ENCODE results near the gene CGRRF1.

Gene CGRRF1

GRCh38 chr14:54471641-54472040, 38.1 kb upstream of the CGRRF1 start:
- peaks cover 21% of the 10 kb centered on the region for H3K36me3 ChIP-seq
- TF ChIP-seq, protein P1, sequence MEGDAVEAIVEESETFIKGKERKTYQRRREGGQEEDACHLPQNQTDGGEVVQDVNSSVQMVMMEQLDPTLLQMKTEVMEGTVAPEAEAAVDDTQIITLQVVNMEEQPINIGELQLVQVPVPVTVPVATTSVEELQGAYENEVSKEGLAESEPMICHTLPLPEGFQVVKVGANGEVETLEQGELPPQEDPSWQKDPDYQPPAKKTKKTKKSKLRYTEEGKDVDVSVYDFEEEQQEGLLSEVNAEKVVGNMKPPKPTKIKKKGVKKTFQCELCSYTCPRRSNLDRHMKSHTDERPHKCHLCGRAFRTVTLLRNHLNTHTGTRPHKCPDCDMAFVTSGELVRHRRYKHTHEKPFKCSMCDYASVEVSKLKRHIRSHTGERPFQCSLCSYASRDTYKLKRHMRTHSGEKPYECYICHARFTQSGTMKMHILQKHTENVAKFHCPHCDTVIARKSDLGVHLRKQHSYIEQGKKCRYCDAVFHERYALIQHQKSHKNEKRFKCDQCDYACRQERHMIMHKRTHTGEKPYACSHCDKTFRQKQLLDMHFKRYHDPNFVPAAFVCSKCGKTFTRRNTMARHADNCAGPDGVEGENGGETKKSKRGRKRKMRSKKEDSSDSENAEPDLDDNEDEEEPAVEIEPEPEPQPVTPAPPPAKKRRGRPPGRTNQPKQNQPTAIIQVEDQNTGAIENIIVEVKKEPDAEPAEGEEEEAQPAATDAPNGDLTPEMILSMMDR (IDR thresholded peaks at IDR 0.05), result no peak
- no peaks in the 10 kb centered on the region for H3K9me3 ChIP-seq
- no peaks in the 10 kb centered on the region for H3K27me3 ChIP-seq
- H3K4me3 ChIP-seq (ENCODE audit: low read depth in 1 of 2, low read length in 1 of 2), result no peak overlapping the region
- no peak overlapping the region for H3K27ac ChIP-seq
- peaks cover 17 to 20% of the 10 kb centered on the region in 2 experiments for H3K4me1 ChIP-seq (ENCODE audit: control insufficient read depth in 1 of 2, insufficient read depth in 1 of 2, low read depth in 1 of 2, low read length in 1 of 2)

DNA sequence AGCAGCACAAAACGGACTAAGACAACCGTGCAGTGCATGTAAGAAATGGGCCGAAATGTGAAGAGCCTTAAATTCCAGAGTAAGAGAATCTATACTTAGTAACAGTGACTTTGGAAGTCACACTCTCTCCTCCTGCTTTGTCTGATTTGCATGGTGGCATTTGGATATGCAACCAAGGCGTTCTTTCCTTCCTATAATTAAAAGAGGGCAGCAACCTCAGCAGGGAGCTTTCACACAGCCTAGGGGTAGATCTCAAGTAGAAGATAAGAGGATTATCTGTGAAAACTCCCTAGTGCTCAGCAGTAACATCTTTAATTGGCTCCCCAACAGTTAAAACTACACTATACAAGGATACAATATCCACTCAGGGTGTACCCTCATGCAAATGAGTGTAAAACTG, 37.4 kb upstream of the CGRRF1 start:
- Histone ChIP-seq H3K27me3 (no peaks in the 10 kb centered on the region), H3K9me3 (no peaks in the 10 kb centered on the region), H3K36me3 (peaks cover 21% of the 10 kb centered on the region), H3K27ac (no peak overlapping the region), H3K4me3 (ENCODE audit: low read depth in 1 of 2, low read length in 1 of 2) (no peak overlapping the region), H3K4me1 (ENCODE audit: control insufficient read depth in 1 of 2, insufficient read depth in 1 of 2, low read depth in 1 of 2, low read length in 1 of 2) (peaks cover 17 to 23% of the 10 kb centered on the region in 2 experiments)
- TF ChIP-seq, protein P1 (IDR thresholded peaks at IDR 0.05), result no peak

GRCh38 chr14:54474232-54474793, 35.4 kb upstream of the CGRRF1 start:
- H3K36me3 ChIP-seq, result peaks cover 38% of the 10 kb centered on the region
- H3K27me3 ChIP-seq, result no peaks in the 10 kb centered on the region
- no peak overlapping the region for H3K4me3 ChIP-seq (ENCODE audit: low read depth in 1 of 2, low read length in 1 of 2)
- TF ChIP-seq, protein P1 (IDR thresholded peaks at IDR 0.05), result no peak
- no peaks in the 10 kb centered on the region for H3K9me3 ChIP-seq
- peaks cover 17 to 23% of the 10 kb centered on the region in 2 experiments for H3K4me1 ChIP-seq (ENCODE audit: control insufficient read depth in 1 of 2, insufficient read depth in 1 of 2, low read depth in 1 of 2, low read length in 1 of 2)
- H3K27ac ChIP-seq, result no peak overlapping the region

GRCh38 chr14:54475187-54475899, 34.4 kb upstream of the CGRRF1 start:
- Histone ChIP-seq H3K36me3 (peaks cover 47% of the 10 kb centered on the region), H3K27ac (peak overlapping the region; percentile 45), H3K4me3 (ENCODE audit: low read depth in 1 of 2, low read length in 1 of 2) (no peak overlapping the region), H3K4me1 (ENCODE audit: control insufficient read depth in 1 of 2, insufficient read depth in 1 of 2, low read depth in 1 of 2, low read length in 1 of 2) (peaks cover 17 to 23% of the 10 kb centered on the region in 2 experiments), H3K9me3 (no peaks in the 10 kb centered on the region), H3K27me3 (no peaks in the 10 kb centered on the region)
- TF ChIP-seq, protein P1 (IDR thresholded peaks at IDR 0.05), result no peak

- Histone ChIP-seq H3K36me3 (peaks cover 47% of the 10 kb centered on the region), H3K9me3 (no peaks in the 10 kb centered on the region)
- TF ChIP-seq, protein P1 (IDR thresholded peaks at IDR 0.05), result no peak
Measured at GRCh38 chr14:54475911-54476310, 33.8 kb upstream of the CGRRF1 start.

More at GRCh38 chr14:54475911-54476310, 33.8 kb upstream of the CGRRF1 start:
- no peak overlapping the region for H3K4me3 ChIP-seq (ENCODE audit: low read depth in 1 of 2, low read length in 1 of 2)
- H3K27ac ChIP-seq, result peak overlapping the region; percentile 45
- peaks cover 17 to 23% of the 10 kb centered on the region in 2 experiments for H3K4me1 ChIP-seq (ENCODE audit: control insufficient read depth in 1 of 2, insufficient read depth in 1 of 2, low read depth in 1 of 2, low read length in 1 of 2)
- H3K27me3 ChIP-seq, result no peaks in the 10 kb centered on the region
